ENCODE data around the gene PPFIA4. TPM values are rescaled to one million over a fixed set of nuclear protein-coding genes. Genes with fewer than 3 reads are reported as not detected.

The PPFIA4 gene
- polyA plus RNA-seq, 1 donor (not counting 4 experiments of a cell fraction or from before 2014, with no cell fraction given), result 2.3 TPM

- Histone ChIP-seq H3K79me2 (ENCODE audit: control insufficient read depth, insufficient read depth, low read length) (no peaks in the 10 kb centered on the region), H3K27ac (ENCODE audit: control insufficient read depth, insufficient read depth, low read length) (no peak overlapping the region), H3K9me3 (ENCODE audit: control insufficient read depth, low read depth, low read length) (no peaks in the 10 kb centered on the region), H2AFZ (ENCODE audit: control insufficient read depth, low read length) (no peak overlapping the region), H3K4me1 (ENCODE audit: control insufficient read depth, extremely low read depth, insufficient read depth, low read length) (no peaks in the 10 kb centered on the region), H3K4me3 (ENCODE audit: control insufficient read depth in 2 of 3, extremely low read depth in 1 of 3, insufficient read depth in 2 of 3, low read depth in 1 of 3, low read length in 3 of 3) (no peak overlapping the region), H3K27me3 (ENCODE audit: control insufficient read depth, extremely low read depth, insufficient read depth, low read length) (peaks cover 57% of the 10 kb centered on the region), H3K9me1 (ENCODE audit: control insufficient read depth, extremely low read depth, insufficient read depth, low read length) (no peaks in the 10 kb centered on the region), H4K20me1 (ENCODE audit: control insufficient read depth, extremely low read depth, insufficient read depth, low read length) (no peaks in the 10 kb centered on the region), H3K4me2 (ENCODE audit: control insufficient read depth, extremely low read depth, insufficient read depth, low read depth, low read length) (no peak overlapping the region), H3K36me3 (ENCODE audit: control insufficient read depth in 2 of 2, extremely low read depth in 1 of 2, insufficient read depth in 2 of 2, low read length in 2 of 2) (no peaks in the 10 kb centered on the region), H3K9ac (ENCODE audit: control insufficient read depth, extremely low read depth, insufficient read depth, low read length) (no peak overlapping the region)
- dilution Hi-C loops (cut with MboI; ENCODE audit: extremely low pct_ligation_motif_present, low sequenced_read_pairs), result no loop called here
- TF ChIP-seq CTCF (optimal IDR thresholded peaks at IDR 0.05 in 1 of 3, IDR thresholded peaks at IDR 0.05 in 1 of 3, conservative IDR thresholded peaks at IDR 0.05 in 1 of 3; ENCODE audit: extremely low read depth in 1 of 3, insufficient read depth in 2 of 3, low read length in 3 of 3) (no peak), EZH2 (IDR thresholded peaks at IDR 0.05; ENCODE audit: low read length) (no peak)
- FAIRE-seq, result no peak
- no peak for DNase-seq (ENCODE audit: low read depth, low spot score)
Measured at GRCh38 chr1:203122159-203122558, 95.9 kb downstream of the PPFIA4 start.

- no peak for TF ChIP-seq EZH2 (IDR thresholded peaks at IDR 0.05; ENCODE audit: low read length)
- Histone ChIP-seq H3K79me2 (ENCODE audit: control insufficient read depth, insufficient read depth, low read length) (no peaks in the 10 kb centered on the region), H3K36me3 (ENCODE audit: control insufficient read depth in 2 of 2, extremely low read depth in 1 of 2, insufficient read depth in 2 of 2, low read length in 2 of 2) (no peaks in the 10 kb centered on the region), H3K27me3 (ENCODE audit: control insufficient read depth, extremely low read depth, insufficient read depth, low read length) (peaks cover 62% of the 10 kb centered on the region), H3K9me3 (ENCODE audit: control insufficient read depth, low read depth, low read length) (no peaks in the 10 kb centered on the region), H3K4me1 (ENCODE audit: control insufficient read depth, extremely low read depth, insufficient read depth, low read length) (peaks cover 5% of the 10 kb centered on the region), H3K4me2 (ENCODE audit: control insufficient read depth, extremely low read depth, insufficient read depth, low read depth, low read length) (no peak overlapping the region), H3K27ac (ENCODE audit: control insufficient read depth, insufficient read depth, low read length) (no peak overlapping the region), H3K9ac (ENCODE audit: control insufficient read depth, extremely low read depth, insufficient read depth, low read length) (no peak overlapping the region), H2AFZ (ENCODE audit: control insufficient read depth, low read length) (no peak overlapping the region), H3K9me1 (ENCODE audit: control insufficient read depth, extremely low read depth, insufficient read depth, low read length) (no peaks in the 10 kb centered on the region), H3K4me3 (ENCODE audit: control insufficient read depth in 2 of 3, extremely low read depth in 1 of 3, insufficient read depth in 2 of 3, low read depth in 1 of 3, low read length in 3 of 3) (no peak overlapping the region), H4K20me1 (ENCODE audit: control insufficient read depth, extremely low read depth, insufficient read depth, low read length) (no peaks in the 10 kb centered on the region)
- DNase-seq (ENCODE audit: low read depth, low spot score) (no peak), FAIRE-seq (no peak)
- dilution Hi-C loops (cut with MboI; ENCODE audit: extremely low pct_ligation_motif_present, low sequenced_read_pairs), result no loop called here
Measured at GRCh38 chr1:203124011-203124410, 97.7 kb downstream of the PPFIA4 start.
